Activated naive CD4-positive, alpha-beta T cell treated with anti-CD3 and anti-CD28 coated beads, Interleukin-2, amount 50 U/mL, for 72 hours (primary cell): ENCODE data around the gene IPCEF1. TPM values are rescaled to one million over a fixed set of nuclear protein-coding genes. Genes with fewer than 3 reads are reported as not detected.

Experiments
- ATAC-seq, 2 donors: fragments of 150-1000 bp; cut with Tn5 transposase; 2 replicates each; pipeline ENCODE4 v1.10.0; 2021; ENCODE audit warnings: mild to moderate bottlenecking in 2 of 2, moderate library complexity in 2 of 2
- DNase-seq, 2 donors: peaks; one replicate each; pipeline ENCODE4 v3.0.0; 2021 to 2022; ENCODE audit warnings: low spot score in 2 of 2
- H3K27ac Mint-ChIP-seq, 2 donors: one replicate each; pipeline ENCODE4 v1.8.0; 2022; ENCODE audit warnings: mild to moderate bottlenecking in 2 of 2, mixed read lengths in 2 of 2
- H3K36me3 Mint-ChIP-seq, 2 donors: one replicate each; pipeline ENCODE4 v1.8.0; 2022; ENCODE audit warnings: mixed read lengths in 2 of 2
- H3K9me3 Mint-ChIP-seq, 2 donors: one replicate each; pipeline ENCODE4 v1.8.0; 2022; ENCODE audit warnings: mixed read lengths in 2 of 2
- total RNA-seq, 2 donors: library from RNA; stranded (reverse); gene quantifications; one replicate each; pipeline ENCODE4 v1.2.3, GENCODE V29; 2022

Gene IPCEF1
- total RNA-seq, 2 donors from 2014 or later: 8.8 to 19.1 TPM

DNA sequence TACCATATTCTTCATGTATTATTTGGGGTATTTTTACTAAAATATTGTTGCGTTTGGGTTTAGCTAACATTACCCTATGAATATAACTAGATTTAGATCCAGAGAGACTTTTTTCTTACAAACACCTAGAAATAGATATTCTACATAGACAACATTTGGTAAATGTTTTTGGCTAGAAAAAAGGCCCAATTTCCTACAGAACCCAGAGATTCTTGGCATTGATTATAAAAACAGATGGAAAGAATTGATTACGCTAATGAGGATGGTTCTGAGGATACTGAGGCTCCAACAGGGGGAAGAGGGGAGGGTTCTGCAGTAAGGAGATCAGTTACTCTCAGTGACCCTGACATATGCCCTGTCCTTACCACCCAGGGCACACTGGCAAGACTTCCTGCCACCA lies 123.2 kb downstream of the IPCEF1 start:
- DNase-seq: no peak
- H3K9me3 Mint-ChIP-seq: no peaks in the 10 kb centered on the region
- no peak for ATAC-seq
- H3K27ac Mint-ChIP-seq: peak overlapping the region; percentile 15 to 27
- peaks cover 0 to 12% of the 10 kb centered on the region in 2 donors for H3K36me3 Mint-ChIP-seq

DNA sequence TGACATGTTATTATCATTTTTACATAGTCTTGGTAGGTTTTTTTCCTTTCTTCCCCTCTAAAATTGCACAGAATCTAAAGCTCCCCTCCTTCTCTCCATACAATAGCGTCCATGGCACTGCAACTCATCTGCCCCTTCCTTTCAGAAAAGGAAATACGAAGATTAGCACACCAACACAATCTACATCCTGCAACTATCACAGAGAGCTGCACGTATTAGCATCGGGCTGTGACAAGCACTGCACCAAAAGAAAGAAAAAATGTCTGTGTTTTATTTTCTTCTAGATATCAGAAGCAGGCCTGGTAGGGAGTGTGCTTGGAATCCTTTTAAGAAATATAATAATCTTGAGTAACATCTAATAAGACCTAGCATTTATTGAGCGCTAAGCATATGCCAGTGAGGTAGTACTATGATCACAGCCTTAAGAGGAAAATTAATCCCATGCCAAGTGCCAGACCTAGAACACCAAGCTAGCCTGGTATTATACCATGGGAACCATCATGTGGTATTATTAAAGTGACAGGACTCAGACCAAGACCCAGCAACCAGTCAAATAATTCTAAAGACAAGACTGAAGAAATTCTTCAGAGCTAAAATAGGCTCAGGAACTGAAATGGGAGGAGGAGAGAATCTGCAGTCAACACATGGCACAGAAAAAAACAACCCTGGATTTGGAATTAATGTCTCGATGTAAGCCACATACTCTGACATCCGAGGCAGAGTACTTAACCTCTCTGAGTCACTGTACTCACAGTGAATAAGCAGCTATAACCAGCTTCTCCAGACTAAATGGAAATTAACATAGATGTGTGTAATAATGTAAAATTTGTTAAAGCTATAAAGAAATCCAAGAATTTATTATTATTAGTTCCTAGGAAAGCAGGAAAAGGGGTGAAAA lies 124.3 kb downstream of the IPCEF1 start:
- Mint-ChIP-seq H3K36me3 (peaks cover 0 to 12% of the 10 kb centered on the region in 2 donors), H3K27ac (peak overlapping the region; percentile 13 to 98), H3K9me3 (no peaks in the 10 kb centered on the region)
- ATAC-seq (peak; percentile 70 to 72), DNase-seq (no peak)

DNA sequence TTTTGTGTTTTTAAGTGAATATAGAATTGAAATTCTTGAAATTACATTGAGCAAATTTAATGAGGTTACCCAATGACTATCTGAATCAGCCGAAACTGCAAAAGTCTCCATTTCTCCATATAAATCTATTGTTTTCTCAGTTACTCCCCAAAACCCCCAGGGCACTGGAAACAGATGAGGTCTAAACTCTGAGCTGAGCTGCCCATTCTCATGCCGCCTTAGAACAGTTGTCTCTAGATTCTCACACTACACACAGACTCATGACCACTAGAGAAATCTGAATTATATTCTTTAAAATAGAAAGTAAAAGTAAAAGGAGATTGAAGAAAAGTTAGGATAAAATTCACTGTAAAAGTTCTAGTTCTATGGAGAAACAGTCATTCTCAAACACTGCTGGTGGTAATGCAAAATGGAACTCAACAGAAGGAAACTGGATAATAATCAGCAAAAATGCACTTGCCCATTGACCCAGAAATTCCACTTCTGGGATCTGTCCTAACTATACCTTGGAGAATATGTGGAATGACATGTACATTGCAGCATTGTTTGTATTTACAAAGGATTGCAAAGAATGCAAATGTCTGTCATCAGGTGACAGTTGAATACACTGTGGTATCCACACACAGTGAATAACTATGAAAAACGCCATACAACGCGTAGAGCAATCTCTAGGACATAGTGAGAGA lies 125.5 kb downstream of the IPCEF1 start:
- ATAC-seq: peak; percentile 21 to 25
- DNase-seq: no peak
- H3K9me3 Mint-ChIP-seq: peaks cover 0 to 6% of the 10 kb centered on the region in 2 donors

DNA sequence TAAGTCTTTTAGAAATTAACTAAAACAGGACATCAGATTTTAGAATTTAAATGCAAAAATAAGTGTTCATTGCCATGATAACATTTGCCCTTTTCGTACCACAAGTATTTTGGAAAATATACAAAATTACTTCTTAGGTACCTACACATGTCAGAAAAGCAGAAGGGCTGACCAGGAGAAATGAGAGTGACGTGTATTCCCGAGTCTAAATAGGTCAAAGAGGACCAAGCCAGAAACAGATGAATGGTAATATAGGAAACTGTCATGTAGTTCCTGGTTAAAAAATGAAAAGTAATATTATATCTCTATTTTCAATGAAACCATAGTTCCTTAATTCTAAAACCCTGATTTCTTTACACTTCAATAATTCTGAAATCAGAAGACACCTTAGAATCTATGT lies 126.2 kb downstream of the IPCEF1 start:
- ATAC-seq (no peak), DNase-seq (no peak)
- Mint-ChIP-seq H3K36me3 (peaks cover 8 to 12% of the 10 kb centered on the region in 2 donors), H3K9me3 (peaks cover 0 to 6% of the 10 kb centered on the region in 2 donors), H3K27ac (peak overlapping the region; percentile 75 to 98)

More for the DNA sequence above, 125.5 kb downstream of the IPCEF1 start:
- Mint-ChIP-seq H3K27ac (peak overlapping the region; percentile 75 to 98), H3K36me3 (peaks cover 8 to 12% of the 10 kb centered on the region in 2 donors)

DNA sequence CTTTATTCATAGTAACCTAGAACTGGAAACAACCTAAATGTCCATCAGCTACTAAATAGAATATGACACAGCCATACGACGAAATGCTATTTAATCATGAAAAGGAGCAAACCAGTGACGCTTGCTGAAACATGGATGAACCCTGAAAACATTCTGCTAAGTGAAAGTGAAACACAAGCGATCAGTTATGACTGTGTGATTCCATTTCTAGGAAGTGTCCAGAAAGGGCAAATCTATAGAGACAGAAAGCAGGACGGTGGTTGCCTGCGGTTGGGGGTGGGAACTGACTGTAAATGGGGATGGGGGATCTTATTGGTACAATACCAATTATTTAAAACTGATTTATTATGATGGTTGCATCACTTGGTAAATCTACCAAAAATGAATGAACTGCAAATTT lies 126.8 kb downstream of the IPCEF1 start:
- Mint-ChIP-seq H3K9me3 (peaks cover 0 to 6% of the 10 kb centered on the region in 2 donors), H3K36me3 (peaks cover 8 to 12% of the 10 kb centered on the region in 2 donors), H3K27ac (peak overlapping the region; percentile 75 to 98)
- ATAC-seq (peak; percentile 83), DNase-seq (peak in 1 of 2 donors; percentile 63)

DNA sequence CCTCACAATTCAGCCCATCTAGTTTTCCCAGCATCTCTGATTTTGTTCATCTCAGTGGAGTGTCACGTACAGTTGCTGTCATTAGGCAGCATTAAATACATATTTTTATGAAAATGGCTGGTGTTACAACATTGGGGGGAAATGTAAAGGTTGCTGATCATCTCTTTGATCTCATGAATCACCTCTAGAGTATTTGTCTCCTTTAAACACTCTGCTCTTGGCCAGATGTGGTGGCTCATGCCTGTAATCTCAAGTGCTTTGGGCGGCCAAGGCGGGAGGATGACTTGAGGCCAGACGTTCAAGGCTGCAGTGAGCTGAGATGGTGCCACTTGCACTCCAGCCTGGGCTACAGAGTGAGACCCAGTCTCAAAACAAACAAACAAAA lies 128.1 kb downstream of the IPCEF1 start:
- H3K36me3 Mint-ChIP-seq: peaks cover 8 to 12% of the 10 kb centered on the region in 2 donors
- peaks cover 0 to 6% of the 10 kb centered on the region in 2 donors for H3K9me3 Mint-ChIP-seq
- no peak for ATAC-seq
- H3K27ac Mint-ChIP-seq: peak overlapping the region in 1 of 2 donors; percentile 72
- DNase-seq: no peak

DNA sequence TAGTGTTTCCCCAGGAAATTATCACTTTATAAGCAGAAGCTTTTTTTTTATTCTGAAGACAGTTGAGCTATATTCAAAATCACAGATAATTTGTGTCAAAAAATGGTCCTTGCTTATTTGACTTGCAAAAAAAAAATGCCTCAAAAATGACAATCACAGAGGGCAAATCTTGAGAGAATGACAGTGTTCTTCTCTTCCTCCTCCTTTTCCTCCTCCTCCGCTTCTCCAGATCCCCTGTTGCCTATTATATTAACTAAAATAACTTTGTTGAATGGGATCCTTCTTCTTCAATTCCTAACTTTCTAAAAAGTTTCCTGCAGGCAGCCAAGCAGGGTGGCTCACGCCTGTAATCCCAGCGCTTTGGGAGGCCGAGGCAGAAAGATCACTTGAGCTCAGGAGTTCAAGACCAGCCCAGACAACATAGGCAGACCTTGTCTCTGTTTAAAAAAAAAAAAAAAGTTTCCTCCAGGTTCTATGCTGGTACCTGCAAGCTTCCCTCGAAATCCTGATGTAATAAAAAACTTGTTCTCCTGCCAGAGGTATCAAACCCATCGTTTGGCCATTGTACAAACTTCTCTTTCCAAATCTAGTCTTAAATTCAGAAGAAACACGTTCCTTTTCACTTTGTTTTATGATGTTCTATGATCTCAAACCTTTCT lies 128.6 kb downstream of the IPCEF1 start:
- H3K27ac Mint-ChIP-seq: peak overlapping the region in 1 of 2 donors; percentile 72
- DNase-seq (no peak), ATAC-seq (no peak)
- peaks cover 8 to 12% of the 10 kb centered on the region in 2 donors for H3K36me3 Mint-ChIP-seq
- H3K9me3 Mint-ChIP-seq: peaks cover 0 to 6% of the 10 kb centered on the region in 2 donors

DNA sequence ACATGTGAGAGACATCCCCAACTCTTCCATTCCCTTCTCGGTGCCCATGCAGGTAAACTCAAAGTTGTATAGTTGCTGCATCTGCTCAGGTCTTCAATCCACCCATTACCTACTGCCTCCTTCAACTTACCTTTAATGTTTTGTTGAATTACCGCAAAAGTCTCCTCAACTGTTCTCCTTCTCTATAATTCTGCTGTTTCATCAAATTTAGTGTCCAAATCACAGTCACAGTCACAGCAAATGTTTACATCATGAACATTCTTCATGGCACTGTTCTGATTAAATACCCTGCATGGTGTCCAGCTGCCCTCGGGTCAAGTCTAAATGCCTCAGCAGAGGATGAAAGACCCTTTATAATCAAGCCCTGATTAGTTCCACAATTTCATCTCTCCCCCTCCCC lies 130.1 kb downstream of the IPCEF1 start:
- ATAC-seq (no peak), DNase-seq (no peak)
- peak overlapping the region in 1 of 2 donors; percentile 35 for H3K27ac Mint-ChIP-seq
- H3K9me3 Mint-ChIP-seq: peaks cover 0 to 6% of the 10 kb centered on the region in 2 donors
- H3K36me3 Mint-ChIP-seq: peaks cover 8 to 12% of the 10 kb centered on the region in 2 donors

DNA sequence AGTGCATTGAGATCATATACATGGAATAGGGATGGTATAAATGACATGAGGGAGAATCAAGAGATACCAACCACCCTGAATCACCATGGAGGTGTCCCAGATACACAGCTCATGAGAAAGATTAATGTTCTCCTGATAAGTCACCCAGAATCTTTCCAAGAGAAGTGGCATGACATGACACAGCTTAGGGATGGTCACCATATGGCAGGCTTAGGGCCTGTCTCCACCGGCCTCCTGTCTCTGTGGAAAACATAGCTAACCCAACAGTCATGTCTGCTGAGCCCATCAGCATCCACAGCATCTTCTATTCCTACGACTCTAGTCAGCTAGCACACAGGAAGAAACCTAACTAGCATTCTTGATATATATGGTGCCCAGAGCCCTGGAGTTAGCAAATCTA lies 133.3 kb downstream of the IPCEF1 start:
- H3K9me3 Mint-ChIP-seq: peaks cover 0 to 6% of the 10 kb centered on the region in 2 donors
- DNase-seq (no peak), ATAC-seq (peak; percentile 27 to 47)
- H3K27ac Mint-ChIP-seq: peak overlapping the region in 1 of 2 donors; percentile 68
- peaks cover 0 to 8% of the 10 kb centered on the region in 2 donors for H3K36me3 Mint-ChIP-seq

DNA sequence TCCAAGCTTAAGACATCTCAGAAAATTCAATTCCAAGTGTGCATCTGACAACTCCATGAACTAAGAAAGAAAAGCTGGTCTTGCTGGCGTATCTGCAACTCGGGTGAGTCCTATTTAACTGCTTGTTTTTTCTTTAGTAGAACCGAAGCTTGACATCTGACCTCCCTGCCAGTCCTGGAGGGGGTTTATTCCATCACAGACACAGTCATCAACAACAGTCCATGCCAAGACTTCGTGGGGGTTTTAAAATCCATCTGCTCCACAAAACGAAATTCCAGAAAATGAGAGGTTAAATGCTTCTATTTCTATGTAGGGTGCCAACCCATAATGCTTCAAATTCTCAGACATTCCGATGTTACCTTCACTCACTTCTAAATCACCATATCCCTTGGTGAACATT lies 133.9 kb downstream of the IPCEF1 start:
- H3K36me3 Mint-ChIP-seq: peaks cover 0 to 8% of the 10 kb centered on the region in 2 donors
- H3K9me3 Mint-ChIP-seq: peaks cover 0 to 6% of the 10 kb centered on the region in 2 donors
- no peak for ATAC-seq
- H3K27ac Mint-ChIP-seq: peak overlapping the region in 1 of 2 donors; percentile 68
- no peak for DNase-seq

DNA sequence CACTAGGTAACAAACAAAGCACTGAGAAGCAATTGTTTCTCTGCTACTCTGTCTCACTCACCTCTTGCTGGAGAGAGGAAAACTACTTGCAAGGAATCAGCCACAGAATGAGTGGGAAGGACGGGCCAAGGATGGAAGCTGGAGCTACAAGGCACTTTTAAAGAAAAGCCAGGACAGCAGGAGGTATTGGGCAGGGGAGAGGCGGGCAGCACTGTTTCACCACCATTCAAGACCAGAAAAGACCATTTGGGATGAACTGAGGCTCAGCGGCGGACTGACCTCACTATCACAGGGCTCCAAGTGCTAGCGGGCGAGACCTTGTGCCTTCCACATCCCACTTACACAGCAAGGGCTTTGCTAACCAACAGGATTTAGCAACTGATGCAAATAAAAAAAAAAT lies 137.4 kb downstream of the IPCEF1 start:
- H3K9me3 Mint-ChIP-seq: no peaks in the 10 kb centered on the region
- H3K36me3 Mint-ChIP-seq: no peaks in the 10 kb centered on the region
- ATAC-seq (no peak), DNase-seq (no peak)
- peak overlapping the region in 1 of 2 donors; percentile 64 for H3K27ac Mint-ChIP-seq

DNA sequence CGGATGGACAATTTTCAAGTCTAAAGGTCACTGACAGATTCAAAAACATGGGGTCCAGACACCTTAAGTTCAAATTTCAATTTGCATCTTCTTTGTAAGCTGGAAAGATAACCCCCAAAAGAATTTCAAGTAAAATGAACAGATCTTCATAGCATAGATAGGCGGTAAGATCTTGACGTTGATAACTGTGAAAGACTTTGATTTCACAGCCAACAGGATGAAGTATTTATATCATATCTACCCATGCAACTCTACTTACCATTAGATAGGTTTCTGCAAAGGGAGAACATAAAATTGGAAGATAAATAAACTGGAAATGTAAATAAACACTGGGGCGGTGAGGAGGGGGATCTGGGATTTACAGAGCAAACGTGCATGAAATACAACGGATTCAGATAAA lies 137.8 kb downstream of the IPCEF1 start:
- Mint-ChIP-seq H3K27ac (peak overlapping the region in 1 of 2 donors; percentile 64), H3K9me3 (no peaks in the 10 kb centered on the region), H3K36me3 (no peaks in the 10 kb centered on the region)
- ATAC-seq (no peak), DNase-seq (no peak)

DNA sequence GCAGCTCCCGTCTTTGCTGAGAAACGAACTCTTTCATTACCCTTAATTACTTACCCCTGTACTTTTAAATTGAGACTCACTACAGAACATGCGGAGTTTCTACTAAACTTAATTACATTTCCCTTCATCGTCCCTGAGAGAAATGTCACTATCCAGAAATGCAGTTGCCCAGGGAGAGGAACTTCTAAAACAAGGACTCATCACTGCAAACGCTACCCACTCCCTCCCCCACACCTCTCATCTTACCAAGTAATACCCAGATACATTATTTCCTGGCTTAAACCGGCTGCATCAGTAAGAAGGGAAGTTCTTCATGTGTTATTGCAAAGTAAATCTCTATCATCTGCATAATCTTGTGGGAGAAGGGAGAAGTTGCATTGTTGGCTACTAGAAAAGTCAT lies 138.3 kb downstream of the IPCEF1 start:
- H3K9me3 Mint-ChIP-seq: no peaks in the 10 kb centered on the region
- peak overlapping the region in 1 of 2 donors; percentile 64 for H3K27ac Mint-ChIP-seq
- ATAC-seq (peak; percentile 67 to 81), DNase-seq (no peak)
- no peaks in the 10 kb centered on the region for H3K36me3 Mint-ChIP-seq

DNA sequence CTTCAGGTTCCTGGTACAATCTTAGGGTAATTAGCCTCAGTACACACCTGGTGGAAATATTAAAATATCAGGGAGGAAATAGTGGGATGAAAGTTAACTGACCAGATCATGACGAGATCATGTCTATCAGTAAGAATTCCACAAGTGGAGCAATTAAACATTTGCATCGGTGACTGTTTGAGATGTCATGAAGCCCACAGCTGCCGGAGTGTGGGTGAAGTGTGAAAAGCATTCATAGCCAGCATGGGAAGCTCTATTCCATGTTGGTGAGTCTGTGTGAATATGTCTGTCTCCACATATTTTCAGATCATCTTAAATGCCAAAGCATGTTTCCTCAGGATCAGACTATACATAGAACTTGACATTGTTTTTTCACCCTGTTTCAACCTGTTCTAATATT lies 142.8 kb downstream of the IPCEF1 start:
- Mint-ChIP-seq H3K36me3 (peaks cover 0 to 9% of the 10 kb centered on the region in 2 donors), H3K27ac (no peak overlapping the region), H3K9me3 (no peaks in the 10 kb centered on the region)
- ATAC-seq: no peak
- no peak for DNase-seq

DNA sequence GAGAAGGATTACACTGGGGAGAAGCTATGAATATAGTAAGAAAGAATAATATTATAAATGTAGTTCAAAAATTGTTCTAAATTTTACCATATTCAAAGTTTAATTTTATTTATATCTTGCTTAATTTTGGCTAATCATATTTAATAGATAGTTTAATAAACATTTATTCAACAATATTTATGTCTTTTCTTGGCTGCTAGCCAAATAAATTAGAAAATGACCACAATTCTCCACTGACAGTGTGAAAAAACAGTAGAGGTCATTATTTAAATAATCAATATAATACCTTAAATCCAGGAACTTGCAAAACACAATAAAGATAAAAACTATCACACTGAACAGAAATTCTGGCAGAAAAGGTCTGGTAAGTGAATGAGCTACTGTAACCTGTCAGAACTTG lies 145.9 kb downstream of the IPCEF1 start:
- DNase-seq (no peak), ATAC-seq (no peak)
- H3K36me3 Mint-ChIP-seq: peaks cover 27 to 31% of the 10 kb centered on the region in 2 donors
- H3K9me3 Mint-ChIP-seq: peaks cover 0 to 8% of the 10 kb centered on the region in 2 donors
- H3K27ac Mint-ChIP-seq: no peak overlapping the region

DNA sequence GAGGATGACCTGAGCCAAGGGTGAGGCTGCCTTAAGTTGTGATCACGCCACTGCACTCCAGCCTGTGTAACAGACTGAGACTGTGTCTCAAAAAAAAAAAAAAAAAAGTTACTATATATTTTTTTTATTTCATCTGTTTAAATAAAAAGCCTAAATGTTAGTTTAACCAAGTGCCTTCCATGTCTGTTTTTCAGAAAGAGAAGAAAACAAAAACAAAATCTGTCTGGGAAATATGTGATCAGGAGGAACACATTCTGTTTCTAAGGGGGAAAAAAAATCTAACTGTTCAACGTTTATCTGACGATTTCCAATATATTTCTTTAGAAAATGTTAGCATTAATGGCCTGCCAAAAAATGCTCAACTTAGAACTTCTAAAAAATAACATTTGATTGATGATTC lies 147.0 kb downstream of the IPCEF1 start:
- DNase-seq: no peak
- no peak overlapping the region for H3K27ac Mint-ChIP-seq
- peaks cover 31 to 35% of the 10 kb centered on the region in 2 donors for H3K36me3 Mint-ChIP-seq
- peaks cover 0 to 8% of the 10 kb centered on the region in 2 donors for H3K9me3 Mint-ChIP-seq
- no peak for ATAC-seq

DNA sequence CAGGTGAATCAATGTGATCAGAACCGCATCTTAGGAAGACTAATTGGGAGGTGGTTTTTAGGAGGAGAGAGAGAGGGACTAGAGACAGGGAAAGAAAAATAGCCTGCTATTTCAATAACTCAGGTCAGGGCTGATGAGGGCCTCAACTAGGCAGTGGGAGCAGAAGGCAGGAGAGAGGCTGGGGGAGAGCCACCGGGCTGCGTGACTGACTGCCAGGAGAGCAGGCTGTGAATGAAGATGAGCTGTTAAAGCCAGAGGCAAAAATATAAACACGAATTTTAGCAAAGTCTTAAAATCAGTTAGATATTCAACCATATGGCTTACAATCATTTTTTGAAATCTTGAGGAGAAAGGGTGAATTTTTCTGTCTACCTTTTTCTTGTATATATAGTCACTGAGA lies 149.6 kb downstream of the IPCEF1 start:
- Mint-ChIP-seq H3K36me3 (peaks cover 27 to 50% of the 10 kb centered on the region in 2 donors), H3K9me3 (peaks cover 0 to 12% of the 10 kb centered on the region in 2 donors), H3K27ac (no peak overlapping the region)
- DNase-seq (no peak), ATAC-seq (no peak)
